CD14-positive monocyte (primary cell): Measurements from ENCODE around the gene OCSTAMP. TPM values are rescaled to one million over a fixed set of nuclear protein-coding genes. Genes with fewer than 3 reads are reported as not detected.

Experiments used
- DNase-seq, 3 donors: peaks; one replicate each; pipeline ENCODE4 v3.0.0-alpha.2; 2011 to 2022
- H2AFZ ChIP-seq: 2 replicates; pipeline ENCODE4 v1.6.0; 2012; ENCODE audit warnings: mild to moderate bottlenecking, low read depth, low read length, inconsistent platforms; ENCODE audit not compliant: insufficient read depth, poor library complexity, severe bottlenecking
- H3K27ac ChIP-seq, 2 donors: 1 replicate in 1 of 2; 2 replicates in 1 of 2; pipeline ENCODE4 v1.5.1; 2012 to 2013; ENCODE audit warnings: low read length in 2 of 2, control low read depth in 1 of 2, inconsistent platforms in 1 of 2, low read depth in 1 of 2, mild to moderate bottlenecking in 1 of 2
- H3K27me3 ChIP-seq, 2 donors: one replicate each; pipeline versions ENCODE4 v1.6.0 to v1.6.1; 2011 to 2013; ENCODE audit warnings: low read length in 2 of 2; ENCODE audit not compliant: control insufficient read depth in 2 of 2, insufficient read depth in 2 of 2
- H3K36me3 ChIP-seq, 2 donors: replicated peaks in 1 of 2; 1 replicate in 1 of 2; 2 replicates in 1 of 2; pipeline versions ENCODE4 v1.5.1 to v1.6.1; 2012 to 2013; ENCODE audit warnings: low read length in 2 of 2, control low read depth in 1 of 2, inconsistent platforms in 1 of 2, mild to moderate bottlenecking in 1 of 2; ENCODE audit not compliant: insufficient read depth in 2 of 2, control insufficient read depth in 1 of 2
- H3K4me1 ChIP-seq, 2 donors: 1 replicate in 1 of 2; 2 replicates in 1 of 2; pipeline versions ENCODE4 v1.5.1 to v1.6.1; 2012 to 2013; ENCODE audit warnings: low read length in 2 of 2, control low read depth in 1 of 2, inconsistent platforms in 1 of 2, mild to moderate bottlenecking in 1 of 2, moderate library complexity in 1 of 2; ENCODE audit not compliant: insufficient read depth in 2 of 2, control insufficient read depth in 1 of 2
- H3K4me2 ChIP-seq: replicated peaks from 2 replicates; pipeline ENCODE3; 2012; ENCODE audit warnings: low read length, moderate library complexity, mild to moderate bottlenecking; ENCODE audit not compliant: poor library complexity, severe bottlenecking; ENCODE audit errors: extremely low read depth
- H3K4me3 ChIP-seq, 3 experiments: fragments of 200-600 bp in 1 of 3; sonication (generic) in 1 of 3; replicated peaks in 1 of 3; 1 replicate in 2 of 3; 2 replicates in 1 of 3; pipeline ENCODE4 v1.5.1; 2011 to 2013; ENCODE audit warnings: low read length in 3 of 3, mild to moderate bottlenecking in 3 of 3, control low read depth in 2 of 3, low read depth in 2 of 3, inconsistent platforms in 1 of 3, moderate library complexity in 1 of 3
- H3K79me2 ChIP-seq: 2 replicates; pipeline ENCODE4 v1.6.0; 2012; ENCODE audit warnings: mild to moderate bottlenecking, control low read depth, inconsistent platforms, low read length, moderate library complexity; ENCODE audit not compliant: insufficient read depth
- H3K9ac ChIP-seq: 2 replicates; pipeline ENCODE4 v1.6.0; 2017; ENCODE audit warnings: low read length, mild to moderate bottlenecking; ENCODE audit not compliant: insufficient read depth, poor library complexity, severe bottlenecking
- H3K9me3 ChIP-seq, 2 donors: replicated peaks in 1 of 2; 1 replicate in 1 of 2; 2 replicates in 1 of 2; pipeline versions ENCODE4 v1.5.1 to v1.6.1; 2012 to 2013; ENCODE audit warnings: low read length in 2 of 2, control low read depth in 1 of 2; ENCODE audit not compliant: control insufficient read depth in 1 of 2, insufficient read depth in 1 of 2
- H4K20me1 ChIP-seq: 2 replicates; pipeline ENCODE4 v1.6.0; 2012; ENCODE audit warnings: mild to moderate bottlenecking, low read length, control low read depth, moderate library complexity; ENCODE audit not compliant: insufficient read depth
- H3K27ac Mint-ChIP-seq, 7 donors: one replicate each; pipeline ENCODE4 v1.8.0; 2020; ENCODE audit warnings: mild to moderate bottlenecking in 7 of 7, mixed read lengths in 7 of 7, moderate library complexity in 6 of 7, inconsistent platforms in 2 of 7
- H3K27me3 Mint-ChIP-seq, 3 donors: one replicate each; pipeline ENCODE4 v1.8.0; 2021 to 2022; ENCODE audit warnings: low read depth in 3 of 3, mild to moderate bottlenecking in 3 of 3, mixed read lengths in 3 of 3, moderate library complexity in 3 of 3, inconsistent platforms in 1 of 3
- H3K36me3 Mint-ChIP-seq, 2 donors: one replicate each; pipeline ENCODE4 v1.8.0; 2020; ENCODE audit warnings: mixed read lengths in 2 of 2, inconsistent platforms in 1 of 2, mild to moderate bottlenecking in 1 of 2
- H3K4me1 Mint-ChIP-seq: one replicate; pipeline ENCODE4 v1.8.0; 2020; ENCODE audit warnings: mild to moderate bottlenecking, mixed read lengths
- H3K4me3 Mint-ChIP-seq, 2 donors: one replicate each; pipeline ENCODE4 v1.8.0; 2020; ENCODE audit warnings: mild to moderate bottlenecking in 2 of 2, mixed read lengths in 2 of 2, moderate library complexity in 1 of 2
- H3K9me3 Mint-ChIP-seq, 7 donors: one replicate each; pipeline ENCODE4 v1.8.0; 2020 to 2022; ENCODE audit warnings: mixed read lengths in 7 of 7, mild to moderate bottlenecking in 6 of 7, moderate library complexity in 6 of 7, inconsistent platforms in 2 of 7
- CTCF ChIP-seq: fragments of 200-600 bp; IDR thresholded peaks from one replicate; pipeline ENCODE4 v1.8.0; 2022; ENCODE audit warnings: antibody characterized with exemption, mild to moderate bottlenecking
- WGBS: methylation state at CpG from one replicate; pipeline ENCODE4 v1.1.5; 2013; ENCODE audit warnings: missing lambda C conversion rate; ENCODE audit not compliant: insufficient coverage; 5-methylcytosine and 5-hydroxymethylcytosine counted together
- intact Hi-C, 2 donors: fragments of 100-400 bp; cut with micrococcal nuclease; formaldehyde crosslinking; loops; one replicate each; pipeline versions ENCODE4 v1.15.0 to v1.15.1; 2023
- polyA plus RNA-seq, 3 donors: library from polyadenylated mRNA; depleted of rRNA in 1 of 3; unstranded in 2 of 3; stranded (reverse) in 1 of 3; fragments of 300-500 nt in 2 of 3; fragments of >200 nt in 1 of 3; fragmentation: Illumina TruSeq in 2 of 3; gene quantifications; 1 replicate in 2 of 3; 2 replicates in 1 of 3; pipeline ENCODE4 v1.2.3, GENCODE V29; 2012 to 2021

OCSTAMP gene
- polyA plus RNA-seq, 3 donors = not detected

- intact Hi-C loops = loop anchor here (5.0 kb wide), 2 partner anchors 37 to 42 kb away; no protein-coding TSS in a partner anchor
- Histone ChIP-seq H3K4me3 (no peak overlapping the region), H3K4me2 (no peak overlapping the region), H4K20me1 (no peaks in the 10 kb centered on the region), H3K79me2 (no peaks in the 10 kb centered on the region), H3K27me3 (peaks cover 0 to 4% of the 10 kb centered on the region in 2 donors), H3K36me3 (no peaks in the 10 kb centered on the region), H3K4me1 (peaks cover 3 to 8% of the 10 kb centered on the region in 2 donors), H3K9ac (no peak overlapping the region), H3K9me3 (no peaks in the 10 kb centered on the region), H2AFZ (no peak overlapping the region), H3K27ac (no peak overlapping the region)
- H3K4me1 Mint-ChIP-seq = peaks cover 3% of the 10 kb centered on the region
- 0% methylated on average over 2 of the region's 2 CpGs for WGBS
- no peaks in the 10 kb centered on the region for H3K36me3 Mint-ChIP-seq
- H3K9me3 Mint-ChIP-seq = no peaks in the 10 kb centered on the region
- no peak for TF ChIP-seq CTCF
- peaks cover 5 to 14% (median 7%) of the 10 kb centered on the region in 3 donors for H3K27me3 Mint-ChIP-seq
- no peak overlapping the region for H3K4me3 Mint-ChIP-seq
- no peak overlapping the region for H3K27ac Mint-ChIP-seq
- no peak for DNase-seq
These were observed 13.4 kb upstream of the OCSTAMP start for GRCh38 chr20:46563860-46564221.

GRCh38 chr20:46563170-46563859 is 12.9 kb upstream of the OCSTAMP start:
- Histone ChIP-seq H3K36me3 (no peaks in the 10 kb centered on the region), H3K27ac (no peak overlapping the region), H3K79me2 (no peaks in the 10 kb centered on the region), H3K4me2 (no peak overlapping the region), H3K9ac (no peak overlapping the region), H3K4me1 (peaks cover 3 to 8% of the 10 kb centered on the region in 2 donors), H3K27me3 (no peaks in the 10 kb centered on the region), H3K4me3 (no peak overlapping the region), H2AFZ (no peak overlapping the region), H4K20me1 (no peaks in the 10 kb centered on the region), H3K9me3 (no peaks in the 10 kb centered on the region)
- Mint-ChIP-seq H3K36me3 (no peaks in the 10 kb centered on the region), H3K9me3 (no peaks in the 10 kb centered on the region), H3K27me3 (peaks cover 3 to 10% (median 6%) of the 10 kb centered on the region in 3 donors), H3K4me1 (no peaks in the 10 kb centered on the region), H3K4me3 (no peak overlapping the region), H3K27ac (no peak overlapping the region)
- no peak for DNase-seq
- TF ChIP-seq CTCF = no peak
- intact Hi-C loops = loop anchor here (5.0 kb wide), 2 partner anchors 36 to 41 kb away; no protein-coding TSS in a partner anchor
- 88% methylated on average over 16 of the region's 16 CpGs for WGBS
